Dermis blood vessel endothelial cell (primary cell): Measurements from ENCODE around the gene ACSM2A. TPM values are rescaled to one million over a fixed set of nuclear protein-coding genes. Genes with fewer than 3 reads are reported as not detected.
"Not testable (repeated sequence)": the region's sequence is repeated elsewhere in the genome, so short reads cannot be mapped to it uniquely, and the experiment has no call there.

ENCODE experiments used
- DNase-seq: peaks from one replicate; pipeline ENCODE4 v3.0.0; 2010
- total RNA-seq: library from RNA; depleted of rRNA; stranded (reverse); fragments of >200 nt; gene quantifications from 2 replicates; pipeline ENCODE4 v1.2.3, GENCODE V29; 2014

ACSM2A gene, protein sequence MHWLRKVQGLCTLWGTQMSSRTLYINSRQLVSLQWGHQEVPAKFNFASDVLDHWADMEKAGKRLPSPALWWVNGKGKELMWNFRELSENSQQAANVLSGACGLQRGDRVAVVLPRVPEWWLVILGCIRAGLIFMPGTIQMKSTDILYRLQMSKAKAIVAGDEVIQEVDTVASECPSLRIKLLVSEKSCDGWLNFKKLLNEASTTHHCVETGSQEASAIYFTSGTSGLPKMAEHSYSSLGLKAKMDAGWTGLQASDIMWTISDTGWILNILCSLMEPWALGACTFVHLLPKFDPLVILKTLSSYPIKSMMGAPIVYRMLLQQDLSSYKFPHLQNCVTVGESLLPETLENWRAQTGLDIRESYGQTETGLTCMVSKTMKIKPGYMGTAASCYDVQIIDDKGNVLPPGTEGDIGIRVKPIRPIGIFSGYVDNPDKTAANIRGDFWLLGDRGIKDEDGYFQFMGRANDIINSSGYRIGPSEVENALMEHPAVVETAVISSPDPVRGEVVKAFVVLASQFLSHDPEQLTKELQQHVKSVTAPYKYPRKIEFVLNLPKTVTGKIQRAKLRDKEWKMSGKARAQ
- total RNA-seq = under 0.01 TPM in 1 of 2 replicates, not detected in the other

- DNase-seq = not testable (repeated sequence)
Observed at GRCh38 chr16:20451364-20451763, at the start of gene ACSM2A. Gene ACSM2A, plus strand, starts transcription at chr16:20451521. Its CDS starts 8,594 bp downstream, at chr16:20460115.

DNA sequence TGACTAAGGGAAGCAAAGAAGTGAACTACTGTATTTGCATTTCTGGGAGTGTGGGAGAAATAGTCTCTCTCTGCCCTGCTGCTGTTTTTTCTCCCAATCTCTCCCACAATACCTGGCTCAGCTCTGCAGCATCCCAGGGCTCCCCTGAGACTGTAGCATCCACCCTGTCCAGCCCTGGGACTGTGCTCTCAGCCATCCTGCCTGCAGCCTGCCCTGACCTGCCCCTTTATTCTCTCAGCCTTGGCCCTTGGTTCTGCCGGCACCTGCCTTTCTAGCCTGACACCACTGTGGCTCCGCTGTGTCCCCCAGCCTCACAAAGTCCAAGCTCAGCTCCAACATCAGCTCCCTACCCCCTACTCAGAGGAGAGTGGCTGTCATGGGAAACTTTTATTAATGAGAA is 48.7 kb upstream of the ACSM2A start:
- no peak for DNase-seq

DNA sequence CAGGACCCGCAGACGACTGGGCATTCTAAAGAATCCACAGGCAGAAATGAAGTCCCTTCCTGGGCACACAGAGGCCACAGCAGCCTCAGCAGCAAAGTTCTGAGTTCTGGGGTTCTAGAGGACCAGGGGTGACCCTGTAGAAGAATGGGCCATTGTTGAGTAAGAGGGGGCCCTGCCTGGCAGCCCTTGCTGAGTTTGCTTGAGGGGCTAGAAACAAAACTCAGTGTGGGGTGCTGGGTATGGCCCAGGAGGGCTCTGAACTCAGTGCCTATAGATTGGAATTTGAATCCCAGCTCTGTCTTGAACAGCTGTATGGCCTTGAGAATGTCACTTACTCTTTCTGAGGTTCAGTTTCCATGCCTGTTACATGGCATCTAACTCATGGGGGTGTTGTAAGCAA is 46.7 kb upstream of the ACSM2A start, which contains the start of gene PDILT:
Gene PDILT, minus strand, starts transcription at position 101 of the 400 bp plus-strand sequence. CDS start 5,437 bp downstream, outside the sequence.
- no peak for DNase-seq

- no peak for DNase-seq
Observed at GRCh38 chr16:20409398-20410120, 41.8 kb upstream of the ACSM2A start, which contains the start of gene ACSM5. Gene ACSM5, plus strand, starts transcription at chr16:20409534. Its CDS starts 1,951 bp downstream, at chr16:20411485.

DNA sequence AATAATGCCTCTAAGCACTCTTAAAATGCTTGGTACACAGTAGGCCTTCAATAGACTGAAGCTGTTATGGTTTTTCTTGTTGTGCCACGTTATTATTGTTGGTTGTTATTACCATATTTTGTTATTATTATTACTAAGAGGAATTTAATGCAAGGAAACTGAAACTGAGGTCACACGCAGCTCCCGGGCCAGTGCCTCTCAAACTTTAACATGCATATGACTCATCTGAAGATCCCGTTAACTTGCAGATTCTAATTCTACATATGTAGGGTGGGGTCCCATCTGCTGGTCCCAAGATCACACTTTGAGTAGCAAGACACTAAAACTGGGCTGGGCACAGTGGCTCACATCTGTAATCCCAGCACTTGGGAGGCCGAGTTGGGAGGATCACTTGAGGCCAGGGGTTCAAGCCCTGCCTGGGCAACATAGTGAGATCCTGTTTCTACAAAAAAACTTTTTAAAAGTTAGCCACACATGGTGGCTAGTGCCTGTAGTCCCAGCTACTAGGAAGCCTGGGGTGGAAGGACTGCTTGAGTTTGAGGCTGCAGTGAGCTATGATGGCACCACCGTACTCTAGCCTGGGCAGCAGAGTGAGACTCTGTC is 41.1 kb upstream of the ACSM2A start:
- no peak for DNase-seq

- DNase-seq = no peak
Observed at GRCh38 chr16:20411055-20411454, 40.3 kb upstream of the ACSM2A start.

GRCh38 chr16:20415541-20415940 is 35.8 kb upstream of the ACSM2A start:
- DNase-seq = no peak

GRCh38 chr16:20419093-20419492 is 32.2 kb upstream of the ACSM2A start:
- not testable (repeated sequence) for DNase-seq

GRCh38 chr16:20421748-20422147 is 29.6 kb upstream of the ACSM2A start:
- DNase-seq = not testable (repeated sequence)

GRCh38 chr16:20423772-20424128 is 27.6 kb upstream of the ACSM2A start:
- not testable (repeated sequence) for DNase-seq

- no peak for DNase-seq
Observed at GRCh38 chr16:20424129-20424866, 27.0 kb upstream of the ACSM2A start.

GRCh38 chr16:20427401-20427797 is 23.9 kb upstream of the ACSM2A start:
- not testable (repeated sequence) for DNase-seq

DNA sequence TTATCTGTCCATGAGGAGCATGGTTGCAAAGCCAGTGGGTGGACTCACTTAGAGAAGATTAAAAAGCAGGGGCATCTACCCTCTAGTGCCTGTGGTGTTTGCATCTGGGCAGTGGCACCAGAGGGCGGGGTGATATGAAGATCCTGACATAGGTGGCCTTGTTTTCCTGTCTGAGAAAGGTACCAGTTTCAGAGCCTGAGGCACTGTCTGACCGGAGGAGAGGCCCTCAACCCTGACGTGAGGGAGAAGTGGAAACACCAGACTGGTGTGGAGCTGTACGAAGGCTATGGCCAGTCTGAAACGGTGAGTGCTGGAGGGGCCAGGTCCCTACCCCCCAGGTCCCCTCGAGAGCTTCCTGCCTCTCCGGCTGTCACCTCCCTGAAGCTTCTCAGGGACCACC is 21.8 kb upstream of the ACSM2A start:
- DNase-seq = not testable (repeated sequence)

GRCh38 chr16:20430480-20430879 is 20.8 kb upstream of the ACSM2A start:
- DNase-seq = not testable (repeated sequence)

DNA sequence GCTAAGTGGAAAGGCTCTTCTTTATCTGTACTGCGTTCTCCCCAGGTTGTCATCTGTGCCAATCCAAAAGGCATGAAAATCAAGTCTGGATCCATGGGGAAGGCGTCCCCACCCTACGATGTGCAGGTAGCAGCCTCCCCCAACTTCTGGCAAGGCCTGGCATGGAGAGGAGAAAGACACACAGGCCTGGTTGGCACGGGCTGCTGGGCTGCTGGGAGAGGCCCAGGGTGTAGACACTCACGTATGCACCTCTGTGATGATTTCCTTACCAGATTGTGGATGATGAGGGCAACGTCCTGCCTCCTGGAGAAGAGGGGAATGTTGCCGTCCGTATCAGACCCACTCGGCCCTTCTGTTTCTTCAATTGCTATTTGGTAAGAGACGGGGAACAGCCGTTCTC is 20.4 kb upstream of the ACSM2A start:
- DNase-seq = no peak

GRCh38 chr16:20438950-20439349 is 12.4 kb upstream of the ACSM2A start:
- not testable (repeated sequence) for DNase-seq

DNA sequence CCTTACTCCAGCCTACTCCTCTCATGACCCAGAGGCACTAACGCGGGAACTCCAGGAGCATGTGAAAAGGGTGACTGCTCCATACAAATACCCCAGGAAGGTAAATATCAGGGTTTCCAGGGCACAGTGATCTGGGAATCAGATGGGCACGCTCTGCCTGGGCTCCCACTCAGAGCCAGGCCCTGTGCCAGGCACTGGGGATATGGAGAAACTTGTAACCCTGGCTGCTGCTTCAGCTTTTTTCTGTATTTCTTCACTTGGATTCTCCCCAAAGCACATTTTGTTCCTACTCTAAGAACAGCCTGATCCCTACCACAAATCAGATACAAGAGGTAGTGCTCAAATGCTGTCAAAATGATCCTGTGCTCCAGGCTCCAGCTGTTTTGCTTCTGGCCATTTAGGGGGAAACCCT is 11.5 kb upstream of the ACSM2A start:
- DNase-seq = not testable (repeated sequence)

GRCh38 chr16:20440731-20441130 is 10.6 kb upstream of the ACSM2A start:
- DNase-seq = not testable (repeated sequence)

DNA sequence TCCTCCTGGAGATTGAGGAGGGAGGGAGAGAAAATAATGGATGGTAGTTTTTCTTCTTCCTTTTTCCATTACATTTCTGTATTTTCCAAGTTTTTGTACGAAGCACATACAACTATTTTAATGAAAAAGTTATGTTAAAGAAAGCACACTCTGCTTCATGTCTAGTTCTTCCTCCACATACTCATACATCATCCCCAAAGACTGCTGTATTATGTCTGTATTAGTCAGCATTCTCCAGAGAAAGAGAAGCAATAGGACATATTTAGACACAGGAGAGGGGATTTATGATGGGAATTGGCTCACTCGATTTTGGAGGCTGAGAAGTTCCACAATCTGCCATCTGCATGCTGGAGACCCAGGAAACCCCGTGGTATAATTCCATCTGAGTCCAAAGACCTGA is 10.1 kb upstream of the ACSM2A start:
- no peak for DNase-seq

- not testable (repeated sequence) for DNase-seq
Observed at GRCh38 chr16:20441859-20442258, 9.5 kb upstream of the ACSM2A start.

GRCh38 chr16:20446652-20447393 is 4.5 kb upstream of the ACSM2A start:
- not testable (repeated sequence) for DNase-seq
